H1 (cell line): Measurements from ENCODE around the gene POGLUT2. TPM values are rescaled to one million over a fixed set of nuclear protein-coding genes. Genes with fewer than 3 reads are reported as not detected.

ENCODE experiments used
- CTCF ChIA-PET: fragments of 300-600 bp; sonication (Branson Sonifier 250); formaldehyde crosslinking; loops from one replicate; lab custom pipeline; 2021; ENCODE audit not compliant: partially characterized antibody; lab: Charles Lee
- POLR2A ChIA-PET: fragments of 300-600 bp; sonication (Branson Sonifier 250); formaldehyde crosslinking; loops from one replicate; lab custom pipeline; 2021; ENCODE audit warnings: inconsistent platforms; ENCODE audit not compliant: partially characterized antibody; lab: Charles Lee
- DNase-seq, 2 experiments: peaks; one replicate each; pipeline versions ENCODE4 v3.0.0 to v3.0.0-alpha.2; 2010 to 2022; ENCODE audit warnings: low spot score in 2 of 2, low read depth in 1 of 2, mixed read lengths in 1 of 2
- FAIRE-seq: peaks from 2 replicates; lab custom pipeline; 2011; peaks lifted over from hg19 to GRCh38; lab: Jason Lieb, UNC
- H2AFZ ChIP-seq: 2 replicates; pipeline ENCODE4 v1.8.1; 2012; ENCODE audit warnings: low read length, inconsistent platforms
- H2AK5ac ChIP-seq: 2 replicates; pipeline ENCODE4 v1.6.1; 2013; ENCODE audit warnings: low read depth, low read length
- H2BK120ac ChIP-seq: replicated peaks from 2 replicates; pipeline ENCODE3; 2013; ENCODE audit warnings: low read depth, low read length, inconsistent platforms
- H2BK12ac ChIP-seq: 2 replicates; pipeline ENCODE4 v1.6.1; 2013; ENCODE audit warnings: low read depth, low read length
- H2BK15ac ChIP-seq: 2 replicates; pipeline ENCODE4 v1.6.1; 2013; ENCODE audit warnings: low read length
- H2BK20ac ChIP-seq: 2 replicates; pipeline ENCODE4 v1.6.1; 2013; ENCODE audit warnings: low read length
- H2BK5ac ChIP-seq: 2 replicates; pipeline ENCODE4 v1.6.1; 2013; ENCODE audit warnings: low read depth, low read length
- H3K14ac ChIP-seq: 2 replicates; pipeline ENCODE4 v1.6.1; 2013; ENCODE audit warnings: inconsistent platforms; ENCODE audit not compliant: insufficient read length
- H3K18ac ChIP-seq: 2 replicates; pipeline ENCODE4 v1.6.1; 2013; ENCODE audit warnings: low read length; ENCODE audit errors: extremely low read depth
- H3K23ac ChIP-seq: 2 replicates; pipeline ENCODE4 v1.6.1; 2013; ENCODE audit warnings: inconsistent platforms; ENCODE audit not compliant: insufficient read length
- H3K23me2 ChIP-seq: 2 replicates; pipeline ENCODE4 v1.6.1; 2013; ENCODE audit warnings: low read depth, low read length
- H3K27ac ChIP-seq: 2 replicates; pipeline ENCODE4 v1.6.1; 2011; ENCODE audit warnings: low read depth, low read length, inconsistent platforms
- H3K27me3 ChIP-seq, 4 experiments: replicated peaks in 1 of 4; 1 replicate in 1 of 4; 2 replicates in 3 of 4; pipeline versions ENCODE4 v1.6.1 to v1.8.1; 2011 to 2013; ENCODE audit warnings: low read length in 3 of 4, mild to moderate bottlenecking in 3 of 4, inconsistent platforms in 2 of 4, mixed read lengths in 2 of 4, moderate library complexity in 1 of 4; ENCODE audit not compliant: control insufficient read depth in 3 of 4, insufficient read depth in 3 of 4; ENCODE audit errors: extremely low read depth in 1 of 4
- H3K36me3 ChIP-seq, 4 experiments: 2 replicates each; pipeline versions ENCODE4 v1.6.1 to v1.8.1; 2011 to 2013; ENCODE audit warnings: mild to moderate bottlenecking in 4 of 4, low read length in 3 of 4, moderate library complexity in 2 of 4, control low read depth in 1 of 4, inconsistent platforms in 1 of 4; ENCODE audit not compliant: insufficient read depth in 4 of 4, control insufficient read depth in 2 of 4
- H3K4ac ChIP-seq: replicated peaks from 2 replicates; pipeline ENCODE3; 2013; ENCODE audit warnings: low read length, low read depth, mixed read lengths, inconsistent platforms; ENCODE audit not compliant: insufficient read length
- H3K4me1 ChIP-seq, 4 experiments: replicated peaks in 1 of 4; 1 replicate in 1 of 4; 2 replicates in 3 of 4; pipeline versions ENCODE4 v1.6.1 to v1.8.1; 2011 to 2013; ENCODE audit warnings: low read length in 3 of 4, inconsistent platforms in 2 of 4, mixed read lengths in 1 of 4; ENCODE audit not compliant: insufficient read depth in 4 of 4, control insufficient read depth in 3 of 4
- H3K4me2 ChIP-seq, 2 experiments: 2 replicates each; pipeline versions ENCODE4 v1.6.1 to v1.8.1; 2011 to 2013; ENCODE audit warnings: low read depth in 2 of 2, low read length in 2 of 2, control low read depth in 1 of 2, inconsistent platforms in 1 of 2, mild to moderate bottlenecking in 1 of 2; ENCODE audit not compliant: insufficient read depth in 1 of 2
- H3K4me3 ChIP-seq, 4 experiments: fragments of 200-600, 300-600 bp in 1 of 4; sonication (generic), shearing (Covaris generic), sonication (Bioruptor Twin) in 1 of 4; 2 replicates each; pipeline versions ENCODE4 v1.5.1 to v1.8.1; 2011 to 2016; ENCODE audit warnings: low read length in 4 of 4, low read depth in 3 of 4, control low read depth in 2 of 4, inconsistent platforms in 2 of 4, mild to moderate bottlenecking in 2 of 4, mixed read lengths in 1 of 4, moderate library complexity in 1 of 4; ENCODE audit not compliant: insufficient read depth in 2 of 4; ENCODE audit errors: extremely low read depth in 1 of 4
- H3K56ac ChIP-seq: replicated peaks from 2 replicates; pipeline ENCODE3; 2013; ENCODE audit warnings: low read depth, mild to moderate bottlenecking, mixed read lengths, low read length, inconsistent platforms; ENCODE audit not compliant: insufficient read length
- H3K79me1 ChIP-seq: 2 replicates; pipeline ENCODE4 v1.6.1; 2013; ENCODE audit warnings: low read depth, low read length, control low read depth
- H3K79me2 ChIP-seq, 2 experiments: 2 replicates each; pipeline versions ENCODE4 v1.6.1 to v1.8.1; 2012 to 2013; ENCODE audit warnings: low read length in 2 of 2, mild to moderate bottlenecking in 2 of 2, inconsistent platforms in 1 of 2; ENCODE audit not compliant: insufficient read depth in 2 of 2, control insufficient read depth in 1 of 2
- H3K9ac ChIP-seq, 4 experiments: replicated peaks in 1 of 4; 1 replicate in 1 of 4; 2 replicates in 3 of 4; pipeline versions ENCODE4 v1.6.1 to v1.8.1; 2011 to 2013; ENCODE audit warnings: low read depth in 3 of 4, low read length in 3 of 4, control low read depth in 2 of 4, mild to moderate bottlenecking in 2 of 4, moderate library complexity in 2 of 4, inconsistent platforms in 1 of 4; ENCODE audit errors: extremely low read depth in 1 of 4
- H3K9me3 ChIP-seq, 2 experiments: 2 replicates each; pipeline versions ENCODE4 v1.6.1 to v1.8.1; 2012 to 2013; ENCODE audit warnings: mild to moderate bottlenecking in 2 of 2, moderate library complexity in 2 of 2, control low read depth in 1 of 2, inconsistent platforms in 1 of 2, low read depth in 1 of 2, low read length in 1 of 2, mixed read lengths in 1 of 2; ENCODE audit not compliant: insufficient read depth in 2 of 2
- H4K20me1 ChIP-seq, 2 experiments: replicated peaks in 1 of 2; 2 replicates each; pipeline versions ENCODE3 to v1.8.1; 2011 to 2013; ENCODE audit warnings: inconsistent platforms in 2 of 2, low read length in 2 of 2, mild to moderate bottlenecking in 1 of 2; ENCODE audit not compliant: insufficient read depth in 2 of 2, control insufficient read depth in 1 of 2
- H4K5ac ChIP-seq: 2 replicates; pipeline ENCODE4 v1.6.1; 2013; ENCODE audit warnings: low read length, low read depth, mixed read lengths, inconsistent platforms; ENCODE audit not compliant: insufficient read length
- H4K8ac ChIP-seq: 2 replicates; pipeline ENCODE4 v1.8.0; 2013; ENCODE audit warnings: mild to moderate bottlenecking, moderate library complexity, low read length, inconsistent platforms; ENCODE audit not compliant: insufficient read depth; ENCODE audit errors: extremely low read depth
- H4K91ac ChIP-seq: replicated peaks from 2 replicates; pipeline ENCODE3; 2013; ENCODE audit warnings: low read length, mixed read lengths, inconsistent platforms; ENCODE audit not compliant: insufficient read length
- ATF3 ChIP-seq: IDR thresholded peaks from 2 replicates; pipeline ENCODE4 v1.6.1; 2011; ENCODE audit warnings: low read depth, mild to moderate bottlenecking, low read length; ENCODE audit not compliant: insufficient read depth
- BCL11A ChIP-seq, 2 experiments: IDR thresholded peaks; one replicate each; pipeline ENCODE4 v1.6.1; 2011; ENCODE audit warnings: low read depth in 2 of 2, low read length in 2 of 2, mild to moderate bottlenecking in 2 of 2
- CBX8 ChIP-seq: fragments of 300-800, 300-1000 bp; sonication (generic); IDR thresholded peaks from 2 replicates; pipeline ENCODE4 v1.7.1; 2016; ENCODE audit warnings: low read depth, low read length, borderline replicate concordance
- CEBPB ChIP-seq: IDR thresholded peaks from 2 replicates; pipeline ENCODE4 v1.6.1; 2012; ENCODE audit warnings: low read depth, low read length
- CHD1 ChIP-seq: IDR thresholded peaks from 2 replicates; pipeline ENCODE4 v1.6.1; 2012; ENCODE audit warnings: low read depth, low read length, improper control_type of control experiment
- CREB1 ChIP-seq: IDR thresholded peaks from 2 replicates; pipeline ENCODE4 v1.6.1; 2012; ENCODE audit warnings: inconsistent platforms
- E2F6 ChIP-seq: IDR thresholded peaks from 2 replicates; pipeline ENCODE4 v1.6.1; 2012; ENCODE audit warnings: inconsistent platforms
- MAX ChIP-seq: IDR thresholded peaks from 2 replicates; pipeline ENCODE4 v1.6.1; 2012; ENCODE audit warnings: inconsistent platforms
- SRF ChIP-seq: IDR thresholded peaks from 2 replicates; pipeline ENCODE4 v1.6.1; 2011; ENCODE audit warnings: mild to moderate bottlenecking, low read depth, low read length, moderate library complexity
- YY1 ChIP-seq: IDR thresholded peaks from 2 replicates; pipeline ENCODE4 v1.6.1; 2011; ENCODE audit warnings: low read depth, mild to moderate bottlenecking, low read length
- whole genome bisulfite sequencing, 2 experiments: shearing (Covaris generic) in 1 of 2; methylation state at CpG; one replicate each; pipeline versions ENCODE4 v1.1.6 to v1.1.7; 2013 to 2015; ENCODE audit warnings: low lambda C conversion rate in 2 of 2, mixed read lengths in 2 of 2, inconsistent platforms in 1 of 2, low coverage in 1 of 2, missing lambda C conversion rate in 1 of 2; ENCODE audit not compliant: insufficient replicate concordance in 2 of 2, insufficient coverage in 1 of 2, insufficient read length in 1 of 2; ENCODE audit errors: extremely low coverage in 1 of 2, missing lambda C conversion rate in 1 of 2; 5-methylcytosine and 5-hydroxymethylcytosine counted together
- polyA plus RNA-seq, 7 experiments: library from polyadenylated mRNA; depleted of rRNA in 3 of 7; stranded (reverse) in 5 of 7; unstranded in 2 of 7; fragments of >200 nt in 5 of 7; fragments of 200-250 nt in 2 of 7; gene quantifications; 1 replicate in 5 of 7; 2 replicates in 1 of 7; 4 replicates in 1 of 7; pipeline versions ENCODE4 v1.2.1 to v1.2.3, GENCODE V29; 2011 to 2013; ENCODE audit warnings: missing spikeins in 2 of 7, mixed read lengths in 2 of 7
- total RNA-seq: library from RNA; stranded (reverse); fragmentation: NEBNext Ultra II Directional; extraction: Animal tissue kit (Norgen Biotek cat#: 25700); gene quantifications from 2 replicates; pipeline ENCODE4 v1.2.1, GENCODE V29; 2021

POGLUT2 gene
- total and polyA plus RNA-seq, 2 of the 8 experiments (the other 6 are each of a cell fraction or from before 2014, with no cell fraction given): 9.9 to 22.3 TPM

GRCh38 chr13:102776271-102776670 lies 22.5 kb downstream of the POGLUT2 start:
- Histone ChIP-seq H4K5ac (no peak overlapping the region), H3K9me3 (peaks cover 0 to 4% of the 10 kb centered on the region in 2 experiments; a peak in 1 of 4 replicates), H4K91ac (no peak overlapping the region), H3K4me1 (peaks cover 0 to 6% (median 2%) of the 10 kb centered on the region in 4 experiments; a peak in 2 of 7 replicates), H4K8ac (no peak overlapping the region), H2AK5ac (no peak overlapping the region), H3K79me1 (no peaks in the 10 kb centered on the region), H2BK120ac (no peak overlapping the region), H2BK12ac (no peak overlapping the region), H3K23ac (no peak overlapping the region), H3K56ac (no peak overlapping the region), H2BK15ac (no peak overlapping the region), H2BK20ac (no peak overlapping the region), H3K79me2 (no peaks in the 10 kb centered on the region), H3K18ac (no peak overlapping the region), H3K36me3 (no peaks in the 10 kb centered on the region; a peak in 1 of 8 replicates), H3K23me2 (peaks cover 5% of the 10 kb centered on the region), H3K27ac (no peak overlapping the region), H2BK5ac (no peak overlapping the region)
- FAIRE-seq (no peak), DNase-seq (no peak)
- ChIA-PET CTCF (interaction anchor here (0.6 kb wide), 1 partner anchor 255 kb away, joined by 4 read pairs; no protein-coding TSS in a partner anchor), POLR2A (no interaction called here)
- 91% methylated on average over 2 of the region's 2 CpGs; no CpG with 5 or more reads in 1 of the 2 experiments for WGBS, 2 experiments
- TF ChIP-seq CREB1: no peak
- no peak for TF ChIP-seq SRF
- TF ChIP-seq MAX: no peak
- TF ChIP-seq YY1: no peak
- TF ChIP-seq CBX8: no peak
- TF ChIP-seq BCL11A (IDR thresholded peaks at IDR 0.05; ENCODE audit: low read depth in 2 of 2, low read length in 2 of 2): no peak
- TF ChIP-seq ATF3: no peak
- no peak for TF ChIP-seq E2F6
- TF ChIP-seq CEBPB: no peak
- TF ChIP-seq CHD1: no peak
- TF ChIP-seq, all 59 proteins: peak for 0
- H3K14ac ChIP-seq: no peak overlapping the region
- H3K4ac ChIP-seq: no peak overlapping the region
- H2AFZ ChIP-seq: no peak overlapping the region
- H3K9ac ChIP-seq: no peak overlapping the region
- no peak overlapping the region for H3K4me2 ChIP-seq
- H3K27me3 ChIP-seq: peaks cover 0 to 18% (median 12%) of the 10 kb centered on the region in 4 experiments; a peak in 5 of 7 replicates
- no peak overlapping the region for H3K4me3 ChIP-seq
- peaks cover 0 to 2% of the 10 kb centered on the region in 2 experiments for H4K20me1 ChIP-seq
